Pancreas (tissue), 10 donors: ENCODE results near the gene LCA5L. TPM values are rescaled to one million over a fixed set of nuclear protein-coding genes. Genes with fewer than 3 reads are reported as not detected.
A peak's percentile ranks its signal among the peaks of the same experiment; 100 is the strongest.

ENCODE experiments used
- ATAC-seq, 4 donors: fragments of 200-7000 bp; cut with Tn5 transposase; one replicate each; pipeline versions ENCODE4 v1.8.0 to v1.9.1; 2020; ENCODE audit warnings: mild to moderate bottlenecking in 4 of 4, moderate library complexity in 4 of 4
- DNase-seq, 6 donors: peaks; one replicate each; pipeline ENCODE4 v3.0.0-alpha.2; 2020
- FAIRE-seq: peaks from 2 replicates; lab custom pipeline; 2012; peaks lifted over from hg19 to GRCh38; lab: Jason Lieb, UNC
- H3K27ac ChIP-seq, 4 donors: fragments of 200-600 bp; sonication (generic); 1 replicate in 3 of 4; 2 replicates in 1 of 4; pipeline versions ENCODE4 v1.5.0 to v1.8.0; 2020
- H3K27me3 ChIP-seq, 4 donors: fragments of 200-600 bp; one replicate each; pipeline ENCODE4 v1.8.0; 2021
- H3K36me3 ChIP-seq, 3 donors: fragments of 200-600 bp; sonication (generic) in 1 of 3; one replicate each; pipeline versions ENCODE4 v1.5.0 to v1.8.0; 2020 to 2021
- H3K4me1 ChIP-seq, 3 donors: fragments of 200-600 bp; one replicate each; pipeline ENCODE4 v1.8.0; 2021
- H3K4me3 ChIP-seq, 4 donors: fragments of 200-600 bp; sonication (generic) in 2 of 4; one replicate each; pipeline versions ENCODE4 v1.5.0 to v1.8.0; 2020 to 2021
- H3K9me3 ChIP-seq, 4 donors: fragments of 200-600 bp; one replicate each; pipeline ENCODE4 v1.8.0; 2021
- CTCF ChIP-seq, 4 donors: fragments of 200-600 bp; sonication (generic) in 3 of 4; IDR thresholded peaks; one replicate each; pipeline versions ENCODE4 v1.5.0 to v1.8.0; 2021; ENCODE audit warnings: antibody characterized with exemption in 4 of 4
- WGBS, 2 donors: extraction: QIAGEN DNeasy Blood & Tissue Kit; methylation state at CpG; one replicate each; pipeline ENCODE4 v1.1.7; 2013; 5-methylcytosine and 5-hydroxymethylcytosine counted together
- intact Hi-C, 3 donors: fragments of 100-400 bp; cut with DNase I; formaldehyde crosslinking; loops; one replicate each; pipeline versions ENCODE4 v1.11.1 to v1.14.2; 2022
- polyA plus RNA-seq, 2 donors: library from polyadenylated mRNA; stranded (reverse); fragments of 200-250 nt; gene quantifications; one replicate each; pipeline ENCODE4 v1.2.3, GENCODE V29; 2013
- total RNA-seq, 6 donors: library from RNA; stranded (reverse); fragmentation: NEBNext Ultra II Directional in 4 of 6; extraction: Animal tissue kit (Norgen Biotek cat#: 25700) in 4 of 6; gene quantifications; one replicate each; pipeline versions ENCODE4 v1.2.1 to v1.2.4, GENCODE V29; 2021 to 2023
- donor health status: healthy with polysubstance abuse.
- donor health status: DM: no; HTN: no; CAD: no; lungs with moderate emphysema.
- donor health status: DM: no; HTN: no; CAD: no.
- donor health status: control.
- donor health status: control.
- donor health status: Bipolar disorder and iron deficiency.
- donor health status: DM: yes; HTN: yes; CAD: no.
- donor health status: DM: no; HTN: no; CAD: no.
- donor health status: DM: no; HTN: no; CAD: no.
- donor health status: DM: yes; HTN: yes; CAD: no.

Gene LCA5L
- total RNA-seq (1 to 10 TPM; 1.1 to 1.8 (median 1.3) TPM), polyA plus RNA-seq (1 to 10 TPM in 1 of 2 donors, under 1 TPM in 1; 0.72 to 1.7 TPM)

- no peaks in the 10 kb centered on the region for H3K27me3 ChIP-seq
- H3K4me1 ChIP-seq = peaks cover 7 to 12% (median 8%) of the 10 kb centered on the region in 3 donors
- H3K4me3 ChIP-seq = peak within 1 kb of the TSS; percentile 82 to 94 (median 87)
- ATAC-seq = peak; percentile 90 to 98 (median 96)
- WGBS, 2 donors = 0% methylated on average over 72 to 83 of the region's 83 CpGs
- H3K36me3 ChIP-seq = no peaks in the 10 kb centered on the region
- H3K9me3 ChIP-seq = no peaks in the 10 kb centered on the region
- no peak for FAIRE-seq
- H3K27ac ChIP-seq = peak within 1 kb of the TSS; percentile 84 to 95 (median 88)
- peak; percentile 88 to 99 (median 96) for DNase-seq
- no peak for TF ChIP-seq CTCF (IDR thresholded peaks at IDR 0.05)
- intact Hi-C loops = no loop called here
These were observed at the start of gene LCA5L for GRCh38 chr21:39445321-39446269. TSS of gene LCA5L (minus strand) at chr21:39445778. CDS start at chr21:39428493, 17,285 bp downstream.

- Histone ChIP-seq H3K4me3 (no peak overlapping the region), H3K9me3 (no peaks in the 10 kb centered on the region), H3K36me3 (no peaks in the 10 kb centered on the region), H3K4me1 (no peaks in the 10 kb centered on the region), H3K27ac (no peak overlapping the region), H3K27me3 (no peaks in the 10 kb centered on the region)
- no peak for TF ChIP-seq CTCF (IDR thresholded peaks at IDR 0.05)
- FAIRE-seq (no peak), DNase-seq (no peak), ATAC-seq (no peak)
- intact Hi-C loops = no loop called here
- WGBS, 2 donors = 74 to 88% methylated on average over 1 of the region's 1 CpG
These were observed 43.9 kb upstream of the LCA5L start for GRCh38 chr21:39489380-39489924.

- Histone ChIP-seq H3K27ac (no peak overlapping the region), H3K4me3 (no peak overlapping the region), H3K4me1 (no peaks in the 10 kb centered on the region), H3K9me3 (no peaks in the 10 kb centered on the region), H3K27me3 (no peaks in the 10 kb centered on the region), H3K36me3 (no peaks in the 10 kb centered on the region)
- no peak for ATAC-seq
- DNase-seq = no peak
- 68 to 75% methylated on average over 6 of the region's 6 CpGs for WGBS, 2 donors
- intact Hi-C loops = no loop called here
- FAIRE-seq = no peak
- no peak for TF ChIP-seq CTCF (IDR thresholded peaks at IDR 0.05)
These were observed 39.2 kb upstream of the LCA5L start for GRCh38 chr21:39484711-39485276.

- H3K4me3 ChIP-seq = no peak overlapping the region
- WGBS, 2 donors = 61 to 70% methylated on average over 1 of the region's 1 CpG
- peak in 1 of 4 donors; percentile 16 for ATAC-seq
- intact Hi-C loops = no loop called here
- no peaks in the 10 kb centered on the region for H3K9me3 ChIP-seq
- DNase-seq = no peak
- FAIRE-seq = no peak
- H3K27me3 ChIP-seq = no peaks in the 10 kb centered on the region
- no peak for TF ChIP-seq CTCF (IDR thresholded peaks at IDR 0.05)
- H3K27ac ChIP-seq = no peak overlapping the region
- H3K4me1 ChIP-seq = no peaks in the 10 kb centered on the region
- no peaks in the 10 kb centered on the region for H3K36me3 ChIP-seq
These were observed 38.3 kb upstream of the LCA5L start for GRCh38 chr21:39483917-39484316.
